Measurements from ENCODE around the gene RYR2.

DNA sequence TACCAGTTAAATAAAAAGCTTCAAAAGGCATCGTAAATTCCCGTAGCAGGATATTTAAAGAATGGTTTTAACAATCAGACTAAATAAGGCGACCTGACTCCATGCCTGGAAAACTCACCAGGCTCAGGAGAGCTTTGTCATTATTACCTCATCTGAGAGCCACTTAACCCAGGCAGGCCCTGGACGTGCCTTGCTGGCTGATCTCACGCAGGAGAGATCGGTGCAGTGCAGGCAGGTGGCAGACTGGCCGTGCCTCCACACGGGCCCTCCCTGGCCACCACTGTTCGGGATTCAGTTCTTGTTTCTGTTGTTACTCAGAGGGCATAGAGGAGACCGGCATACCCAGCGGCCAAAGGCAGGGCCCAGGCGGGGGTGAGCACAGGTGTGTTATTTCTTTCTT is 44.1 kb upstream of the RYR2 start:
- no peak for TF ChIP-seq POLR2A (IDR thresholded peaks at IDR 0.05; ENCODE audit: low read length)
- TF ChIP-seq, protein P1, sequence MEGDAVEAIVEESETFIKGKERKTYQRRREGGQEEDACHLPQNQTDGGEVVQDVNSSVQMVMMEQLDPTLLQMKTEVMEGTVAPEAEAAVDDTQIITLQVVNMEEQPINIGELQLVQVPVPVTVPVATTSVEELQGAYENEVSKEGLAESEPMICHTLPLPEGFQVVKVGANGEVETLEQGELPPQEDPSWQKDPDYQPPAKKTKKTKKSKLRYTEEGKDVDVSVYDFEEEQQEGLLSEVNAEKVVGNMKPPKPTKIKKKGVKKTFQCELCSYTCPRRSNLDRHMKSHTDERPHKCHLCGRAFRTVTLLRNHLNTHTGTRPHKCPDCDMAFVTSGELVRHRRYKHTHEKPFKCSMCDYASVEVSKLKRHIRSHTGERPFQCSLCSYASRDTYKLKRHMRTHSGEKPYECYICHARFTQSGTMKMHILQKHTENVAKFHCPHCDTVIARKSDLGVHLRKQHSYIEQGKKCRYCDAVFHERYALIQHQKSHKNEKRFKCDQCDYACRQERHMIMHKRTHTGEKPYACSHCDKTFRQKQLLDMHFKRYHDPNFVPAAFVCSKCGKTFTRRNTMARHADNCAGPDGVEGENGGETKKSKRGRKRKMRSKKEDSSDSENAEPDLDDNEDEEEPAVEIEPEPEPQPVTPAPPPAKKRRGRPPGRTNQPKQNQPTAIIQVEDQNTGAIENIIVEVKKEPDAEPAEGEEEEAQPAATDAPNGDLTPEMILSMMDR (IDR thresholded peaks at IDR 0.05), result no peak
- TF ChIP-seq MYC (IDR thresholded peaks at IDR 0.05; ENCODE audit: borderline replicate concordance, low read length), result no peak
- no peak for TF ChIP-seq ZFP36 (IDR thresholded peaks at IDR 0.05; ENCODE audit: borderline replicate concordance, partially characterized antibody)
- TF ChIP-seq, protein P2, sequence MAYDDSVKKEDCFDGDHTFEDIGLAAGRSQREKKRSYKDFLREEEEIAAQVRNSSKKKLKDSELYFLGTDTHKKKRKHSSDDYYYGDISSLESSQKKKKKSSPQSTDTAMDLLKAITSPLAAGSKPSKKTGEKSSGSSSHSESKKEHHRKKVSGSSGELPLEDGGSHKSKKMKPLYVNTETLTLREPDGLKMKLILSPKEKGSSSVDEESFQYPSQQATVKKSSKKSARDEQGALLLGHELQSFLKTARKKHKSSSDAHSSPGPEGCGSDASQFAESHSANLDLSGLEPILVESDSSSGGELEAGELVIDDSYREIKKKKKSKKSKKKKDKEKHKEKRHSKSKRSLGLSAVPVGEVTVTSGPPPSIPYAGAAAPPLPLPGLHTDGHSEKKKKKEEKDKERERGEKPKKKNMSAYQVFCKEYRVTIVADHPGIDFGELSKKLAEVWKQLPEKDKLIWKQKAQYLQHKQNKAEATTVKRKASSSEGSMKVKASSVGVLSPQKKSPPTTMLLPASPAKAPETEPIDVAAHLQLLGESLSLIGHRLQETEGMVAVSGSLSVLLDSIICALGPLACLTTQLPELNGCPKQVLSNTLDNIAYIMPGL (CRISPR knock-in tag; IDR thresholded peaks at IDR 0.05; ENCODE audit: borderline replicate concordance), result no peak
- TF ChIP-seq JUN (IDR thresholded peaks at IDR 0.05), result no peak
- TF ChIP-seq RFX5 (IDR thresholded peaks at IDR 0.05), result no peak

All from A549 (cell line).